Coronary artery (tissue), 2 donors: ENCODE data around the gene SLC2A9.

ENCODE experiments used
- DNase-seq: peaks from one replicate; pipeline ENCODE4 v3.0.0-alpha.2; 2017; ENCODE audit warnings: low spot score
- H3K27ac ChIP-seq, 2 donors: fragments of 200-600 bp; sonication (generic); one replicate each; pipeline ENCODE4 v1.5.1; 2016 to 2019
- H3K4me3 ChIP-seq: fragments of 200-600 bp; sonication (generic); 2 replicates; pipeline ENCODE4 v1.5.1; 2016; ENCODE audit warnings: mild to moderate bottlenecking, moderate library complexity
- TF ChIP-seq, protein P1 (sequence below): fragments of 200-600 bp; sonication (generic); IDR thresholded peaks from one replicate; pipeline ENCODE4 v1.5.1; 2019; ENCODE audit warnings: antibody characterized with exemption

Gene SLC2A9

DNA sequence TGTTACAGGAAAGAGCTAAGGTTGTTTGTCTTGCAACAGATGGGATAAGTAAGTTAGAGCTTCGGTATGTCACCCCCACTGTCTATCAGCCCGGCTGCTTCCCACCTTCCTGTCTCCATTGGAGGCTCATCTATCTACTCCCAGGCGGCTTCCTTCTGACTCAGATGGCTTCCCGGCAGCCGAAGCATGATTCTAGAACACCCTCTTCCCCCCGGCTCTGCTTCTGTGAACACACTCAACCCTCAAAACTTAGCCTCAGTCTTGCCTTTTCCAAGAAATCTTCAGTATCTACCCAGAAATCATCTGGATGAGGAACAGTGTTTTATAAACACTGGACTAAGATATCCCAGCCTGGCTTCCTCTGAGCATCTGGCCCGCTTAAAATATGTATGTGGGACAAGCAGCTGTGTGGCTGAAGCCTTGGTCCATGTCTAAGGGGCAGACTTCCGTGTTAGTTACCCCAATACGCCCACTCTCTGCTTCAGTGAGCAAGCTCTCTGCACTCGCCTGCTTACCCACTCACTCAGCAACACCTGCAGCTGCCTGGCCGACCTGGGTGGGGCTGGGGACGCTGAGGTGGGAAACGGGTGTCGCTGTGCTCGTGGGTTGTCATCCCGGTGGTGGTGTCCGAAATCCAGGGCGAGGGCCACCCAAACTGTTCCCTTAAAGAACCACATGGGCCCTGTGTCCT, 12.0 kb upstream of the SLC2A9 start:
- Histone ChIP-seq H3K4me3 (no peak overlapping the region), H3K27ac (peak overlapping the region in 1 of 2 donors; percentile 31)
- TF ChIP-seq, protein P1, sequence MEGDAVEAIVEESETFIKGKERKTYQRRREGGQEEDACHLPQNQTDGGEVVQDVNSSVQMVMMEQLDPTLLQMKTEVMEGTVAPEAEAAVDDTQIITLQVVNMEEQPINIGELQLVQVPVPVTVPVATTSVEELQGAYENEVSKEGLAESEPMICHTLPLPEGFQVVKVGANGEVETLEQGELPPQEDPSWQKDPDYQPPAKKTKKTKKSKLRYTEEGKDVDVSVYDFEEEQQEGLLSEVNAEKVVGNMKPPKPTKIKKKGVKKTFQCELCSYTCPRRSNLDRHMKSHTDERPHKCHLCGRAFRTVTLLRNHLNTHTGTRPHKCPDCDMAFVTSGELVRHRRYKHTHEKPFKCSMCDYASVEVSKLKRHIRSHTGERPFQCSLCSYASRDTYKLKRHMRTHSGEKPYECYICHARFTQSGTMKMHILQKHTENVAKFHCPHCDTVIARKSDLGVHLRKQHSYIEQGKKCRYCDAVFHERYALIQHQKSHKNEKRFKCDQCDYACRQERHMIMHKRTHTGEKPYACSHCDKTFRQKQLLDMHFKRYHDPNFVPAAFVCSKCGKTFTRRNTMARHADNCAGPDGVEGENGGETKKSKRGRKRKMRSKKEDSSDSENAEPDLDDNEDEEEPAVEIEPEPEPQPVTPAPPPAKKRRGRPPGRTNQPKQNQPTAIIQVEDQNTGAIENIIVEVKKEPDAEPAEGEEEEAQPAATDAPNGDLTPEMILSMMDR, result no peak
- DNase-seq, result no peak

DNA sequence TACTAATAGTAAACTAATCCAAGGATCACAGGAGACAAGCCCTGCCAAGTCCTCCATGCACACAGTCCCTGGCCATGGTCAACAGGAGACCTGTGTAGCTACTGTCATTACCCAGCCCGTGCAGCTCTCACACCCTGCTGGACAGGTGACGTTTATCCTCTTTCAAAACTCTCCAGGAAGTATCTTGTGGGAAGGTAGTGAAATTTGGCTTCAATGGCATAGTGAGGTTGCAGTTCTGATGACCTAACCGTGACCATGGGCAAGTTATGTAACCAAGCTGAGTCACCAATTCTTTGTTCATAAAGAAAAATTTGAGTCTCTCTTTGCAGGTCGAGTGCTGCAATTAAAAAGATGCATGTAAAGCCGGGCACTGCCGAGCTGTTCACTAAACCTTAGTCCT, 11.3 kb upstream of the SLC2A9 start:
- TF ChIP-seq, protein P1, result no peak
- Histone ChIP-seq H3K4me3 (no peak overlapping the region), H3K27ac (no peak overlapping the region)
- DNase-seq, result no peak

GRCh38 chr4:10031668-10032590, 10.6 kb upstream of the SLC2A9 start:
- DNase-seq, result no peak
- TF ChIP-seq, protein P1, result no peak
- H3K27ac ChIP-seq, result no peak overlapping the region
- no peak overlapping the region for H3K4me3 ChIP-seq

- Histone ChIP-seq H3K4me3 (no peak overlapping the region), H3K27ac (no peak overlapping the region)
- no peak for DNase-seq
- TF ChIP-seq, protein P1, result no peak
Measured at GRCh38 chr4:10030972-10031667, 9.8 kb upstream of the SLC2A9 start.

- no peak for DNase-seq
- no peak overlapping the region for H3K27ac ChIP-seq
- no peak overlapping the region for H3K4me3 ChIP-seq
- TF ChIP-seq, protein P1, result no peak
Measured at GRCh38 chr4:10029403-10029802, 8.1 kb upstream of the SLC2A9 start.

DNA sequence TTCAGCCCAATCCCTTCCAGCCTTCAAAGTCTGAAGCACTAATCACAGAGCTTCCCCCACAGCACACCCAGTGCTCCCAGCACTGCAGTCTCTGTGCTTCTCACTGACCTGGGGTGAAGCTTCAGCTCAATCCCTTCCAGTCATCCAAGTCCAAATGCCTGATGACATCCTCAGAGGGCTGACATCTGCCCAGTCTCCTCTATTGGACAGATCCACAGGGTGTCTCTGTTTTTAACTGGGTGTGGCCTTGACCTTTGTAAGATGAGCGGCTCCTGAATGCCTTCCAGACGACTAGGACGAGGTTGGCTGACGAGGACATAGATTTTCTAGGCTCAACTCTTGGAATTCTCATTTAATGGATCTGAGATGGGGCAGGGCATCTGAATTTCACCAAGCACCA, 7.6 kb upstream of the SLC2A9 start:
- TF ChIP-seq, protein P1, result no peak
- H3K4me3 ChIP-seq, result no peak overlapping the region
- no peak overlapping the region for H3K27ac ChIP-seq
- DNase-seq, result no peak
